H9 (cell line): ENCODE results near the gene HES4. TPM values are rescaled to one million over a fixed set of nuclear protein-coding genes. Genes with fewer than 3 reads are reported as not detected.
"Not testable (repeated sequence)": the region's sequence is repeated elsewhere in the genome, so short reads cannot be mapped to it uniquely, and the experiment has no call there.

Experiments
- DNase-seq: peaks from one replicate; pipeline ENCODE4 v3.0.0-alpha.2; 2017
- H2AFZ ChIP-seq: one replicate; pipeline ENCODE4 v1.6.1; 2013; ENCODE audit warnings: mild to moderate bottlenecking, low read length, control low read depth, moderate library complexity
- H2AK5ac ChIP-seq: 2 replicates; pipeline ENCODE4 v1.6.1; 2013; ENCODE audit warnings: low read length, control low read depth, mixed read lengths; ENCODE audit not compliant: insufficient read length
- H2BK120ac ChIP-seq: one replicate; pipeline ENCODE4 v1.6.1; 2013; ENCODE audit warnings: low read depth, mild to moderate bottlenecking, low read length, control low read depth, inconsistent platforms; ENCODE audit not compliant: poor library complexity, severe bottlenecking
- H2BK12ac ChIP-seq: 2 replicates; pipeline ENCODE4 v1.6.1; 2013; ENCODE audit warnings: low read length, control low read depth, mixed read lengths, low read depth; ENCODE audit not compliant: insufficient read length
- H2BK15ac ChIP-seq: 2 replicates; pipeline ENCODE4 v1.6.1; 2013; ENCODE audit warnings: low read depth, low read length, control low read depth
- H2BK20ac ChIP-seq: one replicate; pipeline ENCODE4 v1.6.1; 2013; ENCODE audit warnings: low read depth, mild to moderate bottlenecking, low read length, control low read depth, inconsistent platforms; ENCODE audit not compliant: poor library complexity, severe bottlenecking
- H2BK5ac ChIP-seq: 2 replicates; pipeline ENCODE4 v1.6.1; 2013; ENCODE audit warnings: low read length, control low read depth, mixed read lengths; ENCODE audit not compliant: insufficient read length
- H3K14ac ChIP-seq: 2 replicates; pipeline ENCODE4 v1.6.1; 2013; ENCODE audit warnings: low read length, control low read depth; ENCODE audit not compliant: insufficient read depth
- H3K18ac ChIP-seq: 2 replicates; pipeline ENCODE4 v1.6.1; 2013; ENCODE audit warnings: low read depth, mild to moderate bottlenecking, mixed read lengths, low read length, control low read depth; ENCODE audit not compliant: insufficient read length
- H3K23ac ChIP-seq: 2 replicates; pipeline ENCODE4 v1.6.1; 2013; ENCODE audit warnings: low read length, control low read depth, mixed read lengths, low read depth; ENCODE audit not compliant: insufficient read length
- H3K23me2 ChIP-seq: 2 replicates; pipeline ENCODE4 v1.6.1; 2013; ENCODE audit warnings: low read depth, mild to moderate bottlenecking, mixed read lengths, low read length, control low read depth; ENCODE audit not compliant: insufficient read length, poor library complexity, severe bottlenecking
- H3K27ac ChIP-seq: 2 replicates; pipeline ENCODE4 v1.5.1; 2013; ENCODE audit warnings: low read length, control low read depth, mixed read lengths, low read depth; ENCODE audit not compliant: insufficient read length
- H3K27me3 ChIP-seq: 2 replicates; pipeline ENCODE4 v1.6.1; 2013; ENCODE audit warnings: low read length, control low read depth, inconsistent platforms; ENCODE audit not compliant: insufficient read depth
- H3K4ac ChIP-seq: 2 replicates; pipeline ENCODE4 v1.6.1; 2013; ENCODE audit warnings: low read depth, mild to moderate bottlenecking, control low read depth, inconsistent platforms, low read length, moderate library complexity
- H3K4me1 ChIP-seq: 2 replicates; pipeline ENCODE4 v1.6.1; 2013; ENCODE audit warnings: low read length, control low read depth, inconsistent platforms; ENCODE audit not compliant: insufficient read depth
- H3K4me2 ChIP-seq: 2 replicates; pipeline ENCODE4 v1.6.1; 2013; ENCODE audit warnings: low read length, control low read depth, mixed read lengths; ENCODE audit not compliant: insufficient read length, insufficient read depth
- H3K56ac ChIP-seq: 2 replicates; pipeline ENCODE4 v1.6.1; 2013; ENCODE audit warnings: low read depth, mild to moderate bottlenecking, mixed read lengths, low read length, control low read depth; ENCODE audit not compliant: insufficient read length
- H3K79me1 ChIP-seq: 2 replicates; pipeline ENCODE4 v1.6.1; 2013; ENCODE audit warnings: low read depth, mild to moderate bottlenecking, moderate library complexity, low read length, control low read depth, inconsistent platforms; ENCODE audit not compliant: insufficient read depth, poor library complexity, severe bottlenecking
- H3K79me2 ChIP-seq: 2 replicates; pipeline ENCODE4 v1.6.1; 2013; ENCODE audit warnings: low read length, control low read depth, inconsistent platforms; ENCODE audit not compliant: insufficient read depth
- H3K9ac ChIP-seq: 2 replicates; pipeline ENCODE4 v1.6.1; 2013; ENCODE audit warnings: low read length, control low read depth, mixed read lengths; ENCODE audit not compliant: insufficient read length; ENCODE audit errors: extremely low read depth
- H3K9me3 ChIP-seq: one replicate; pipeline ENCODE4 v1.6.1; 2013; ENCODE audit warnings: low read depth, low read length, inconsistent platforms; ENCODE audit not compliant: control insufficient read depth
- H3T11ph ChIP-seq: one replicate; pipeline ENCODE4 v1.6.1; 2013; ENCODE audit warnings: mild to moderate bottlenecking, low read length, control low read depth, inconsistent platforms
- H4K20me1 ChIP-seq: one replicate; pipeline ENCODE4 v1.6.1; 2013; ENCODE audit not compliant: control insufficient read depth, insufficient read length, insufficient read depth
- H4K5ac ChIP-seq: 2 replicates; pipeline ENCODE4 v1.6.1; 2013; ENCODE audit warnings: low read depth, mild to moderate bottlenecking, mixed read lengths, low read length, control low read depth; ENCODE audit not compliant: insufficient read length
- H4K8ac ChIP-seq: replicated peaks from 2 replicates; pipeline ENCODE4 v1.6.1; 2013; ENCODE audit warnings: low read length, control low read depth, mixed read lengths, low read depth; ENCODE audit not compliant: insufficient read length
- H4K91ac ChIP-seq: 2 replicates; pipeline ENCODE4 v1.6.1; 2013; ENCODE audit warnings: low read depth, mild to moderate bottlenecking, moderate library complexity, mixed read lengths, low read length, control low read depth; ENCODE audit not compliant: insufficient read length
- H3K27ac Mint-ChIP-seq, 3 experiments: 2 replicates in 2 of 3; 3 replicates in 1 of 3; pipeline ENCODE4 v1.8.0; 2020 to 2021; ENCODE audit warnings: mixed read lengths in 3 of 3, mild to moderate bottlenecking in 1 of 3, moderate library complexity in 1 of 3
- H3K27me3 Mint-ChIP-seq: 2 replicates; pipeline ENCODE4 v1.8.0; 2021; ENCODE audit warnings: low read depth, mild to moderate bottlenecking, moderate library complexity, mixed read lengths
- H3K36me3 Mint-ChIP-seq, 3 experiments: 2 replicates in 2 of 3; 3 replicates in 1 of 3; pipeline ENCODE4 v1.8.0; 2020 to 2021; ENCODE audit warnings: low read depth in 3 of 3, mixed read lengths in 3 of 3; ENCODE audit not compliant: insufficient read depth in 1 of 3
- H3K4me1 Mint-ChIP-seq, 2 experiments: 2 replicates each; pipeline ENCODE4 v1.8.0; 2020; ENCODE audit warnings: mixed read lengths in 2 of 2
- H3K4me3 Mint-ChIP-seq, 2 experiments: 2 replicates in 1 of 2; 3 replicates in 1 of 2; pipeline ENCODE4 v1.8.0; 2020 to 2021; ENCODE audit warnings: mild to moderate bottlenecking in 2 of 2, mixed read lengths in 2 of 2, moderate library complexity in 1 of 2
- H3K9me3 Mint-ChIP-seq, 2 experiments: 2 replicates in 1 of 2; 3 replicates in 1 of 2; pipeline ENCODE4 v1.8.0; 2020; ENCODE audit warnings: mild to moderate bottlenecking in 2 of 2, mixed read lengths in 2 of 2, moderate library complexity in 1 of 2
- WGBS: extraction: QIAGEN DNeasy Blood & Tissue Kit; methylation state at CpG from one replicate; pipeline ENCODE4 v1.1.7; 2013; ENCODE audit warnings: missing lambda C conversion rate, low lambda C conversion rate, mixed read lengths; ENCODE audit not compliant: insufficient read length; ENCODE audit errors: extremely low coverage; 5-methylcytosine and 5-hydroxymethylcytosine counted together
- total RNA-seq: library from RNA; stranded (reverse); gene quantifications from 2 replicates; pipeline ENCODE4 v1.2.1, GENCODE V29; 2021

The HES4 gene
- total RNA-seq, 1 experiment from 2014 or later, result 4.0 TPM

GRCh38 chr1:1017397-1018320 is 17.8 kb upstream of the HES4 start:
- H3K36me3 Mint-ChIP-seq, H2BK15ac ChIP-seq, H4K8ac ChIP-seq, H3K4me2 ChIP-seq, H2BK5ac ChIP-seq, H4K20me1 ChIP-seq, H3K9me3 Mint-ChIP-seq, H2BK20ac ChIP-seq, H4K91ac ChIP-seq, H3K14ac ChIP-seq, H3K9ac ChIP-seq, H3K18ac ChIP-seq, H3K79me2 ChIP-seq, H3K56ac ChIP-seq, H3T11ph ChIP-seq, H3K9me3 ChIP-seq, H4K5ac ChIP-seq, H3K27ac ChIP-seq, H3K27me3 ChIP-seq, H3K23ac ChIP-seq, H2AK5ac ChIP-seq, H3K79me1 ChIP-seq, H3K4me3 Mint-ChIP-seq, H3K4me1 ChIP-seq, H2AFZ ChIP-seq, H3K4ac ChIP-seq, H2BK12ac ChIP-seq, H2BK120ac ChIP-seq, H3K27me3 Mint-ChIP-seq: not testable (repeated sequence)
- Mint-ChIP-seq H3K4me1 (peaks cover 24 to 45% of the 10 kb centered on the region in 2 experiments), H3K27ac (peak overlapping the region in 1 of 3 experiments; percentile 35; a peak in 2 of 7 replicates)
- H3K23me2 ChIP-seq, result peaks cover 16% of the 10 kb centered on the region
- WGBS, result no CpG with 5 or more reads among the region's 17 CpGs
- peak; percentile 19 for DNase-seq
